Endometrium (tissue), 2 donors: ENCODE measurements around the gene CCDC12.

Source experiments
- FAIRE-seq: peaks from 2 replicates; lab custom pipeline; 2012; peaks lifted over from hg19 to GRCh38; lab: Jason Lieb, UNC
- donor health status: control.
- donor health status: control.

CCDC12 gene

DNA sequence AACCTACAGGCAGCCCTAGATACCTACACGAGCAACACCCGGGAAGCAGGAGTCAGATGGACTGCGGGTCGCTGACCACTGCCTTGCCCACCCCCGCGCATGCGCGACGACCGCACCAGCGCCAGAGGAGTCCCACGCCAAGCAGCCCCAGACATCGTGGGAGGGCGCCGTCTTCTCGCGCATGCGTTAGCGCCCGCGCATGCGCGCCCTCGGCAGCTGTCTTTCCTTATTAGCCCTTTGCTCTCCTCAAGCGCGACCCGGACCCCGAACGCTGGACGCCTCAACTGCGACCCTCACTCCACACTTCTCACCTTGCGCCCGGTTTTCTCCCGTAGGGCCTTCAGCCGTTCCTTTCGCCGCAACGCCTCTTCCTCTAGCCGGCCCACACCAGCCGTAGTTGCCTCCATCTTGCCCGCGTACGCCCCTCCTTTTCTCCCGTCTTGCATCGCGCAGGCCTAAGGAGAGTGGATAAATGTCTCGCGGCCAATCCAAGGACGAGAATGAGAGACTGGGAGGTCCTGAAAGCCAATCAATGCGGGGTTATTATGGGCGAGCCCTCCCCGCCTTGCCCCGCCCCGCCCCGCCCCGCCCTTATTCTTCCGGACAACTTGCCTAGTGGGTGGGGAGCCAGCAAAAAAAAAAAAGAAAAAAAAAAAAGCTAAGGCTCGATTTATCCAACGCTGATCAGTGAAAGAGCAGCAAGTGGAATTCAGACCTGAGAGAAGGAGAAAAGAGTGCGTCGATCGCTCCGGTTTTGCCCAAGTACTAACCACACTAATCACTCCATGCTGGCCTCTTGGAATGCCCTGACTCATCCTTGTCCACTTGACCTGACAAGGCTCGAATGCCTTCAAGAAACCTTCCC is at the start of gene CCDC12:
Gene CCDC12 (minus strand): TSS at position 420 of the 865 bp plus-strand sequence. CDS start 13 bp downstream, at position 407.
- peak; percentile 8 for FAIRE-seq

DNA sequence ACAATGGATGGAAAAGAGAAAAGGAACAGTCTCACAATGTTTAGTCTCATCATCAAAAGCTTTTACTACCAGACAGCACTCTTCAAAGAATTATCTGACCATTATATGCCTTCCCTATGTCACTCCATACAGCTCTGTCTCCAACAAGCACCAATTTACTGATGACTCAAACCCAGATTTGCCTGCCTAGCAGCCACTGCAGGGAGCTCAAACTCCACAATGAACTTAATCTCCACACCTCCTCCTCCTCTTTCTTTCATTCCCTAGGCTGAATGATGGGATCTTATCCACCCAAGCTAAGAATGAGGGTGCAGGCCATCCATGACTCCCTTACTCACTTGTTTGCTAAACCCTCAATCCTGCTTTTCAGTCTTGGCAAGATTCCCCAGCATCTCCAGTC is 48.4 kb upstream of the CCDC12 start:
- no peak for FAIRE-seq

GRCh38 chr3:47022641-47023071 is 46.1 kb upstream of the CCDC12 start:
- FAIRE-seq: no peak

DNA sequence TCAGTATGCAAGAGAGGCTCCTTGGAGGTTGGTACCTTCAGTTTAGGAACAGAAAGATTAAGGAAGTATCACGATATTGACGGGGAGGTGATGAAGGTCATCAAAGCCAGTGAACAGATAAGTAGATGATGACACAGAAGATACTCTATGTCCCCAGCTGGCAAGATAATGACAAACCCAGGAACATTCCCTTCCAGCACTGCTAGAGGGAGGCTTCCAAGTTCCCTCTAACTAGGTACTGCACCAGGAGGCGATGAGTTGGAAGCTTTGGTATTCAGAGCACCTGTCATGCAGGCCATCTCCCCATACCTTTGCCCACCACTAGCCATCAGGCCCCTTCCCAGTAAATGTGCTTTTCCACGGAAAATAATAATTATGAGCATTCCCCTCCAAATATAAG is 43.8 kb upstream of the CCDC12 start:
- no peak for FAIRE-seq

- no peak for FAIRE-seq
Observed at GRCh38 chr3:47019201-47019600, 42.7 kb upstream of the CCDC12 start.

DNA sequence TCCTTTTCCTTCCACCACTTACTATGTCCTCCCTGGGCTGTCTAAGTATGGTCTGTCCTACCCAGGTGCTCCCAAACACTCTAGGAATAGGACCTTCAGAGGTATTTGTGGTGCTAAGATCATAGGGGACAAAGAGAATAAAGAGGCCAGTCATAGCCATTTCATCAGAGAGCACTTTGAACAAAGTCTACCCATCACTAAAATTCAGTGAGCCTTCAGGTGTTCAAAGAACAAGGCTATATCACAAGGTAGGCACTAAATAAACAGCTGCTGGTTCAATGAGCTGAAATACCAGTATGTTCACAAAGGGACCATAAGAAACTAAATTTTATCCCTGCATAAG is 41.7 kb upstream of the CCDC12 start:
- no peak for FAIRE-seq

GRCh38 chr3:47017504-47018268 is 41.1 kb upstream of the CCDC12 start:
- FAIRE-seq: no peak

DNA sequence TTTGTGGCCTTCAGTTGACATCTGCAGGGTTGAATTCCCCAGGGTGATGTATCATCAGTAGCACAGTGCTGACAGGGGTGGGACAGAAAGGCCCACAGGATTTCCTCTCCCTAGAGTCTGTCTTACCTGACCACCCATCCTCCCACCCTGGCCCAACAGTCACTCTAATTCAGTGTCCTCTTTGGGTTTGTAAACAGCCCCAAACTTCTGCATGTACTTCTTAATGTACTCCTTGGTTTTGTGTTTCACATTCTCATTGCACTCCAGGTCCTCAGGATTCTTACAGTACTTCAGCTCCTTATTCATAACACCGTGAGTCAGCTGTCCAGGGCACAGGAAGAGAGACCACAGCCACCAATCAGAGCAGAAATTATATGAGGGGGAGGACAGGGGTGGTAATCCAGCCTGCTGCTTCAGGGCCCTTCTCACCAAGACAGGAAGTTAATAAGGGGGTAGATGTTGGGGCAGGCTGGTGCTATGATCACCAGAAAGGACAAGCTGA is 40.4 kb upstream of the CCDC12 start:
- FAIRE-seq: no peak

DNA sequence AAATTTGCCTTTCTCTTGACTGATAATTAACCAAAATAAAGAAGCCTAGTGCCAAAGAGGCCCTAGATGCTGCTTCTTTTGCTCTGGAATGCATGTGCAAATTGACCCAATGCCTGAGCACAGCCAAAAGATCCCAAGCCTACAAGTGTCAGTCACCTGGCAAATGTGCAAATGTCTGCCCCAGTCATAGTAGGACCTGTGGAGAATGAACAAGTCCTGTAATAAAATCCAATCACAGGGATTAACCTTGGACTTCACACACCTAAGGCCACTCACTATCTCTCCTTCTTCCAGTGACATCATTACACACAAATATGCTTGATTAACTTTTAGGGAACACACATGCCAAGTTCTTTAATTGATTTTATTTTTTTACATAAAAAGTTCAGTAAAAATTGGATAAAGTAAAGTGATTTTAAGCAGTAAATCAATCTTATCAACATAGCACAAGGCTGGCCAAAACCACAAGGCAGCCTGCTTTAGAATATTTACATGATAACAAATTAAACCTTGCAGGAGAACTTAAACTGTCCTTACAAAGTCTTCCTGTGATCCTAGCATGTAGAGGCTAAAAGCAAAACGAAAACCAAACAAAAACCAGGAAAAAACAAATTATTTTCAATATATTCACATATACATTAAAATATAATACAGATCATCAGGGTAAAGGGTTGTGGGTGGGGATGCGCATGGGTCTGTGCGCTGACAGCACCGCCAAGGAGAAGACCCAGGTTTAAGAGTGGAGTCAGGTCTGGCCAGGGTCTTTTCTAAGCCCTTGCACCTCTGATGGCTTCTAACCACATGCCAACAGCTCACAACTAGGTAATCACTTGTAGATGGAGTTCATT is 39.8 kb upstream of the CCDC12 start:
- FAIRE-seq: no peak

DNA sequence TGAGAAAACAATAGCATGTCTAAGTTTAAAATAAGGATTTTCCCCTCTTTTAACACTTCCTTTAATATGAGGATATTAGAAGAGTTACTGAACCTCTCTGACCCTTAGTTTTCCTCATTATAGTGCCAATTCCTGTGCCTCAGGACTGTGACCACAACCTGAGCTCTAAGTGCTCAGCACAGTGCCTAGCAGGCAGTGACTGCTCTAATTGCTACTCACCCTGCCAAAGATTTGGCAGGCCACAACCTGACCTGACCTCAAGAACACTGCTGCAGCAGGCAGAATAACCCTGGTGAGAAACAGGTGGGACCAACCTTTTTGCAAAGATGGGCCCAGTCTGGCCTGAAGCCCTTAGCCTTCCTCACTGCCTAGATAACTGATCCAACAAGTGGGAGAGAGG is 38.6 kb upstream of the CCDC12 start:
- no peak for FAIRE-seq

DNA sequence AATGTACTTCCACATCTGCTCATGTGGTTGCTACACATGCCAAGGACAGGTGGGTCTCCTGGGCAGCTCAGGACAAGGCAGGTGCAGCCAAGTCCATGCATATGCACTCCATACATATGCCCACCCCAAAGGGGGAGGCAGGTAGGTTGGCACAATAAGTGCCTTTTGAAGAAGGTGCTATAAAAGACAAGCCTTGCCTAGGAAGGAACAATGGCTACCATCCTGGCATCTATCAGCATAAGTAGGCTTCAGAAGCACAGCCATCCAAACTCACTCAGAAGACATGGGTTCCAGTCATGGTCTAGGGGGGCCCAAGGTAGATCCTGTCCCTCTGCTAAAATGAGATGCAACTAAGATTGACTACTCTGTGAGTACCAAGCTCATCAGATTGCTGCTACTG is 37.5 kb upstream of the CCDC12 start:
- no peak for FAIRE-seq

GRCh38 chr3:47013231-47013630 is 36.7 kb upstream of the CCDC12 start:
- no peak for FAIRE-seq

DNA sequence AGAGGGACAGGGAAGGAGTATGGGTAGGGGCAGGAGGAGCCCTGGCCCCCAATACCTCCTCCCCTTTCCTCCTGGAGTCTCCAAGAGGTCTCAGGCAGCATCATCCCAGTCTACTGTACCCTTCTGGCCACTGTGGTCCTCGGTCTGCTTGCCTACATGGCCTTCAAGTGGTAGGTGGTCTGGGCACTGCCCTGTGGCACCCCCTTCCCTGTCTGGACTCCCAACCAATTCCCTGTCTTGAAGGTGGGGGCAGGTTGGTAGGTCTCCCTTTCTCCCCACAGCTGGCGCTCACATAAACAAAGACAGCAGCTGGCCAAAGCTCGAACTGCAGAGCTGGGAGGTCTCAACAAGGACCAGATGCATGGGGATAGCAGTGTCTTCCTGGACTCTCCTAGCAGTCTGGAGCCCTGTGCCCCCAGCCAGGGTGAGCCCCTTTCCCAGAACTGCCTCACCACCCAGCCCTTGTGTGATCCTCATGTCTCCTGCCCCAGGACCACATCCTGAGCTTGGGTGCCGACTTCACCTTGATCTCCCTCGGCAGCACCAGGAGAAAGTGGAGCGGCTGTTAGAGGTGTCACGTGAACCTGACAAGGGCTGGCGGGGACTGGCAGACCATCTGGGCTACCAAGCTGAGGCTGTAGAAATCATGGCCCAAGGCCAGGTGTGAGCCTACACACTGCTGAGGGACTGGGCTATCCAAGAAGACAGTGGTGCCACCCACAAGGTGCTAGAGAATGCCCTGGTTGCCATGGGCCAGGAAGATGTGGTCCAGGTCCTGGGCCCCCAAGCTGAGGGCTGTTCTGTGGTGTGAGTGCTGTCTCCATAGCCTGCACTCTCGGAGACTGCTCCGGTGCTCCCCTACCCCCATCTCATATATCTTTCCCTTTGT is 36.0 kb upstream of the CCDC12 start:
- FAIRE-seq: no peak

- no peak for FAIRE-seq
Observed at GRCh38 chr3:47011371-47011770, 34.8 kb upstream of the CCDC12 start.

- no peak for FAIRE-seq
Observed at GRCh38 chr3:47010910-47011309, 34.4 kb upstream of the CCDC12 start.

DNA sequence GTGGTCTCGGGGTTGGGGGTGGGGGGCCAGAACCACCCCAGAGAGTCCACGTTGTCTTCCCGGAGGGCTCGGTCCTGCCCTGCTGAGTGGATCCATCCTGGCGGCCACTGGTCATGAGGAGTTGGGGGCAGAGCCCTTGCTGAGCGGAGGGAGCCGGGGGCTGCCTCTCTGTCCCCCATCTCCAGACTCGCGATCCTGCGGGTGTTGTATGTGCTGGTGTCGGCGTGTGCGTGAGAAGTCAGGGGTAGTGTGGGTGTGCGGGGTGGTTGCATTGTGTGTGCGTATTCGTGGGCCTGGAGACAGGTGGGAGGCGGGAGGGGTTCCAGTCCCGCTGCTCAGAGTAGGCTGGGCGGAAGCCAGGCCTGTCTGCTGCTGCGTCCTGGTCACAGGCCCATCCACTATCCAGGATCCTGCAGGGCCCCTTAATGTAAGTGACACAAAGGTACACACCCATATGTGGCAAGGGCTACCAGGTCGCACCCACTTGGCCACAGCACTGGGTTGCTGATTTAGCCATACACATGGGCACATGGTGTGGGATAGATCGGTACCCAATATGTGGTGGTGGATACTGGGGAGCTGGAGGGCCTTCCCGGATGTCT is 33.7 kb upstream of the CCDC12 start:
- no peak for FAIRE-seq

GRCh38 chr3:47009225-47010110 is 32.9 kb upstream of the CCDC12 start:
- no peak for FAIRE-seq

DNA sequence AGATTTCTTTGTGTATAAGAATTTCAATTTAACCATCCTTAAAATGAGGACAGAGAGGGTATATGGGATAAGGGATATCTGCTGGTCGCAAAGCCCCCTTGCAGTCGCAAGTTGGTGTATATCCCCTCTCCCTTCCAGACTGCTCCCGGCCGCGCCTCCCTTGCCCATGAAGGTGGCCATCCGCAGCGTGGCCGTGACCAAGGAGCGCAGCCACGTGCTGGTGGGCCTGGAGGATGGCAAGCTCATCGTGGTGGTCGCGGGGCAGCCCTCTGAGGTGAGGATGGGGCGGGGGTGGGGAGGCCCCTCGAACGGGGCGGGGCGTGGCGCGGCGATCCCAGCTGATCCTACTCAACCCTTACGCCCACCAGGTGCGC is 32.3 kb upstream of the CCDC12 start:
- no peak for FAIRE-seq

DNA sequence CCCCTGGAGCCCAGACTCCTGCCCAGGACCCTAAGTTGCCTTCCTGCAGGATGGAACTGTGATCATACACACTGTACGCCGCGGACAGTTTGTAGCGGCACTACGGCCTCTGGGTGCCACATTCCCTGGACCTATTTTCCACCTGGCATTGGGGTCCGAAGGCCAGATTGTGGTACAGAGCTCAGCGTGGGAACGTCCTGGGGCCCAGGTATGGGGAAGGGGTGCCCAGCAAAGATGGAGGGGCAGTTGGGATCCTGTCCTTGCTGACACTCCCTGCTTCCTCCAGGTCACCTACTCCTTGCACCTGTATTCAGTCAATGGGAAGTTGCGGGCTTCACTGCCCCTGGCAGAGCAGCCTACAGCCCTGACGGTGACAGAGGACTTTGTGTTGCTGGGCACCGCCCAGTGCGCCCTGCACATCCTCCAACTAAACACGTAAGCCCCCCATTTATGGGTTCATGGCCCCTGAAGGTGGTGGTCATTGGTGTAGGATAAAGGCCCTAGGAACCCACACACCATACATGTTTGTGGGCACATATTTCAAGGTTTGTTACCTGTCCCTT is 31.8 kb upstream of the CCDC12 start:
- FAIRE-seq: no peak
